ENCODE measurements around the gene CD81.

CD81 gene

DNA sequence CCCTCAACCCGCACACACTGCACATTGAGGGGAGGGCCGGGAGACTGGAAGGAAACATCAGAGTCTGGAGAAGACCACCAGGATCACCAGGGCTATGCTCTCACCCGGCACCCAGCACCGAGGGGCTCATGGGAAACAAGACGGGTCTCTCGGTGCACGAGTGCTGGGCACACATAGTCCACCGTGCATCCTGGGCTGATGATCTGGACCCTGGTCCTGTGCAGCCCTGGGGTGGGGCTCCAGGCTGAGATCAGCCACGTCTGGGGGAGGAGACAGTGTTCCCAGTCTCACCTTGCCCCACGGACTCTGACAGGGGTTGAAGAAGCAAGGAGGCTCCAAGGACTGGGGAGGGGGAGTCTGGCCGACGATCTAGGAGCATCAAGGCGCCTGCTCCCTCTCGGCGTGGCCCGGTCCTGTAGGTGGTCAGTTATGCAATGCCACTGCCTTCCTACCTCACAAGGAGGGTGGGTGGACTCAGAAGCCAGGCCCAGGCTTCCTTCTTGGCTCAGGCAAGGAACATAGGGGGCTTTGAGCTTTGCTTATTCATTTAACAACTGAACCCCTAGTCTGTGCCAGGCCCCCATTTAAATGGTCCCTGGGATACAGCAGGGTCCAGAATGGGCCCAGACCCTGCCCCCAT is 11.4 kb upstream of the CD81 start:
- no peak overlapping the region for H3K4me3 Mint-ChIP-seq
- TF ChIP-seq, protein P1, sequence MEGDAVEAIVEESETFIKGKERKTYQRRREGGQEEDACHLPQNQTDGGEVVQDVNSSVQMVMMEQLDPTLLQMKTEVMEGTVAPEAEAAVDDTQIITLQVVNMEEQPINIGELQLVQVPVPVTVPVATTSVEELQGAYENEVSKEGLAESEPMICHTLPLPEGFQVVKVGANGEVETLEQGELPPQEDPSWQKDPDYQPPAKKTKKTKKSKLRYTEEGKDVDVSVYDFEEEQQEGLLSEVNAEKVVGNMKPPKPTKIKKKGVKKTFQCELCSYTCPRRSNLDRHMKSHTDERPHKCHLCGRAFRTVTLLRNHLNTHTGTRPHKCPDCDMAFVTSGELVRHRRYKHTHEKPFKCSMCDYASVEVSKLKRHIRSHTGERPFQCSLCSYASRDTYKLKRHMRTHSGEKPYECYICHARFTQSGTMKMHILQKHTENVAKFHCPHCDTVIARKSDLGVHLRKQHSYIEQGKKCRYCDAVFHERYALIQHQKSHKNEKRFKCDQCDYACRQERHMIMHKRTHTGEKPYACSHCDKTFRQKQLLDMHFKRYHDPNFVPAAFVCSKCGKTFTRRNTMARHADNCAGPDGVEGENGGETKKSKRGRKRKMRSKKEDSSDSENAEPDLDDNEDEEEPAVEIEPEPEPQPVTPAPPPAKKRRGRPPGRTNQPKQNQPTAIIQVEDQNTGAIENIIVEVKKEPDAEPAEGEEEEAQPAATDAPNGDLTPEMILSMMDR (IDR thresholded peaks at IDR 0.05; ENCODE audit: unreplicated experiment in 3 of 3), result no peak
- peaks cover 3% of the 10 kb centered on the region for H3K27me3 Mint-ChIP-seq (ENCODE audit: low read depth)
- no peaks in the 10 kb centered on the region for H3K36me3 Mint-ChIP-seq (ENCODE audit: low read depth)
- no peaks in the 10 kb centered on the region for H3K9me3 Mint-ChIP-seq
- H3K27ac Mint-ChIP-seq, result no peak overlapping the region
- no peaks in the 10 kb centered on the region for H3K4me1 Mint-ChIP-seq

DNA sequence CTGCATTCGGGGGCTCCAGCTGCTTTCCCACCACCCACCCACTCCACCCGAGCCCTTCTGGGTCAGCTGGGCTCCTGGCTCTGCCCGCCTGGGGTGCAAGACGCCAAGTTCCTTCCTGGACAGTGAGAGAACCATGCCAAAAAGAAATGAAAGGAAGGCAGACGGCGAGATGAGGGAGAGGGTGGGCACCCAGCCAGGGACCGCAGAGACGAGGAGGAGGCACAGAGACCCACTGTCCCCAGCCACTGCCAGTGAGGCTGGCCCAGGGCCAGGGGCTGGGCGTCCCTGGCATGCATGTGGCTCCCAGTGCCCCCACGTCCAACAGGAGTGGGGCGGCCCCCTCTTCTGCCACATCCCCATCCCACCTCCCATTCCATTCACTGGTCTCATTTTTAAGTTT is 10.8 kb upstream of the CD81 start:
- TF ChIP-seq, protein P1 (IDR thresholded peaks at IDR 0.05; ENCODE audit: unreplicated experiment in 3 of 3), result no peak
- Mint-ChIP-seq H3K4me3 (no peak overlapping the region), H3K27me3 (ENCODE audit: low read depth) (peaks cover 3% of the 10 kb centered on the region), H3K9me3 (no peaks in the 10 kb centered on the region), H3K36me3 (ENCODE audit: low read depth) (no peaks in the 10 kb centered on the region), H3K4me1 (no peaks in the 10 kb centered on the region), H3K27ac (no peak overlapping the region)

DNA sequence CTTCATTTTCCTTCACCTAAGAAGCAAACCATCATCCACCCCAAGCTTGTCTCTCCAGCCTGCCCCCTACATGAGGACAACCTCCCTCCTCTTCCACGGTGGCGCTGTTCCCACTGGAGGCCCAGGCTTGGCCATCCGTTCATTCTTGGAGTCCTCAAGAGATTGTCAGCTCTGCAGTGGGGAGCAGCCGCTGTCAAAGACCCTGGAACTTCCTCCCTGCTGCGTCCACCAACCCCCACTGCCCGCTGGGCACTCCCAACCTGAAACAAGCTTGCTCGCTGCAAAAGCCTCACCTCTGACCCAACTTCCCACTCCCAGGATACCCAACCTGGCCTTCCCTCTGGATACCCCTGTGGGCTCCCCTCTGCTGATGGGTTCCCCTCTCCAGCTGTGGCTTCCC is 10.4 kb upstream of the CD81 start:
- Mint-ChIP-seq H3K4me1 (no peaks in the 10 kb centered on the region), H3K9me3 (no peaks in the 10 kb centered on the region), H3K27ac (no peak overlapping the region), H3K27me3 (ENCODE audit: low read depth) (peaks cover 3% of the 10 kb centered on the region), H3K4me3 (no peak overlapping the region), H3K36me3 (ENCODE audit: low read depth) (no peaks in the 10 kb centered on the region)
- TF ChIP-seq, protein P1 (IDR thresholded peaks at IDR 0.05; ENCODE audit: unreplicated experiment in 3 of 3), result no peak

DNA sequence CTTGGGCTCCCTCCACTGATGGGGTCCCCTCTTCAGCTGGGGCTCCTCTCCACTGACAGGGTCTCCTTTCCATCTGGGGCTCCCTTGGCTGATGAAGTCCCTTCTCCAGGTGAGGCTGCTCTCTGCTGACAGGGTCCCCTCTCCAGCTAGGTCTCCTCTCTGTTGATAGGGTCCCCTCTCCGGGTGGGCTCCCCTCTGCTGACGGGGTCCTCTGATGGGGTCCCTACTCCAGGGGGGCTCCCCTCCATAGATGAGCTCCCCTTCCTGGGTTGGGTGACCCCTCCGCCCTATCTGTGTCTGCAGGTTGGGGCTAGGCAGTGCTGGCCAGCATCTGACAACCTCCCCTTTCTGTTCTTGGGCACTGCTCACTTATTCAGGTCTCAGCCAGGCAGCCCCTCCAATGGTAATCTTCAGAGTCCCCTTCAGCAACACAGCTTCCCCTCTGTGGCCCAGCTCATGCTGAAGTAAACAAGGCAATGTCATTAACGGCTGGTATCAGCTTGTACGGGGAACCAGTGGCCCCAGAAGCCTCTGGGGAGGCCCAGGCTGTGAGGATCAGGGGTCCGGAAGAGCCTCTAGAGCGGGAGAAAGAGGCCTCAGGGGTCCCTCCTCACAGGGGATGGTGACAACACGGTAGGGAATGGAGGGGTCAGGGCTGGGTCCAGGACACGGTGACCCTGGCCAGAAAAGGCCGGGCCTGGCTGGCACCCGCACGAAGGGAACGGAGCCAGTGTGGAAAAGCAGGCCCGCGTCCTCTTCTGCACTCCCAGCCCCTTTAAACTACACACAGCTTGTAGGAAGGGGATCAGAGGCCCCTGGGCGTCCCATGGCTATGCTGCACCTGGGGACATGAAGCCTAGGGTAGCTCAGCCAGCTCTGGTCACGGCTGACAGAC is 9.6 kb upstream of the CD81 start:
- Mint-ChIP-seq H3K27me3 (ENCODE audit: low read depth) (peaks cover 3% of the 10 kb centered on the region), H3K27ac (no peak overlapping the region), H3K9me3 (peaks cover 1% of the 10 kb centered on the region), H3K4me1 (no peaks in the 10 kb centered on the region), H3K4me3 (no peak overlapping the region), H3K36me3 (ENCODE audit: low read depth) (no peaks in the 10 kb centered on the region)
- TF ChIP-seq, protein P1 (IDR thresholded peaks at IDR 0.05; ENCODE audit: unreplicated experiment in 3 of 3), result no peak

DNA sequence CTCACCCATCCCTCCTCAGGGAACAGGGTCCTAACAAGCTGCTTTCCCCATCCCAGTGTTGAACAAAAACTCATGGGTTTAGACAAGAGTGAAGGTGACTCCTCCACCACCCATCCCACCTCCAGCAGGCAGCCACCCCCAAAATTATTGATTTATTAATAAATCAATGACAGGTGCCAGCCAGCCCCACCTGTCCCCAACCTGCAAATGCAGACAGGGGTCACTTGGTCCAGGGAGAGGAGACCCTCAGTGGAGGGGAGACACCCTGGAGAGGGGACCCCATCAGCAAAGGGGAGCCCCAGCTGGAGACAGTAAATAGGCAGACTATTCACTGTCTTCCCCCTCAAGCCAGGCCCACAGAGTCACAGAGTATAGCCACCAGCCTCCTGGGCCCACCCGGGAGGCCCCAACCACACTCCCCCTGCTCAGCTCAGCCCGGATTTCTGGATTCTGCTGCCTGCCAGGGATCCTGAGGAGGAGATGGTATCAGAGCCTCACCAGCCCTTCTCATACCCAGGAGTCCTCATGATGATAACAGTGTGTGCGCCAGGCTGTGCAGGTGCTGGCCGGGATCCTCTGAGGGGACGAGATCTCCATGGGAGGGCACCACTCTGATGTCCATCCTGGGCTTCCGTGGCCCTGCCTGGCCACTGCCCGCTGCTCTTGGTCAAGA is 8.8 kb upstream of the CD81 start:
- Mint-ChIP-seq H3K4me1 (no peaks in the 10 kb centered on the region), H3K36me3 (ENCODE audit: low read depth) (no peaks in the 10 kb centered on the region), H3K27me3 (ENCODE audit: low read depth) (peaks cover 2% of the 10 kb centered on the region), H3K9me3 (peaks cover 8% of the 10 kb centered on the region), H3K4me3 (no peak overlapping the region), H3K27ac (no peak overlapping the region)
- TF ChIP-seq, protein P1 (IDR thresholded peaks at IDR 0.05; ENCODE audit: unreplicated experiment in 3 of 3), result no peak

Measured in nephron (organoid).